Measurements from ENCODE around the gene MTSS2. TPM values are rescaled to one million over a fixed set of nuclear protein-coding genes. Genes with fewer than 3 reads are reported as not detected.

MTSS2 gene
- total RNA-seq, 2 donors from 2014 or later = 0.11 to 0.67 TPM

DNA sequence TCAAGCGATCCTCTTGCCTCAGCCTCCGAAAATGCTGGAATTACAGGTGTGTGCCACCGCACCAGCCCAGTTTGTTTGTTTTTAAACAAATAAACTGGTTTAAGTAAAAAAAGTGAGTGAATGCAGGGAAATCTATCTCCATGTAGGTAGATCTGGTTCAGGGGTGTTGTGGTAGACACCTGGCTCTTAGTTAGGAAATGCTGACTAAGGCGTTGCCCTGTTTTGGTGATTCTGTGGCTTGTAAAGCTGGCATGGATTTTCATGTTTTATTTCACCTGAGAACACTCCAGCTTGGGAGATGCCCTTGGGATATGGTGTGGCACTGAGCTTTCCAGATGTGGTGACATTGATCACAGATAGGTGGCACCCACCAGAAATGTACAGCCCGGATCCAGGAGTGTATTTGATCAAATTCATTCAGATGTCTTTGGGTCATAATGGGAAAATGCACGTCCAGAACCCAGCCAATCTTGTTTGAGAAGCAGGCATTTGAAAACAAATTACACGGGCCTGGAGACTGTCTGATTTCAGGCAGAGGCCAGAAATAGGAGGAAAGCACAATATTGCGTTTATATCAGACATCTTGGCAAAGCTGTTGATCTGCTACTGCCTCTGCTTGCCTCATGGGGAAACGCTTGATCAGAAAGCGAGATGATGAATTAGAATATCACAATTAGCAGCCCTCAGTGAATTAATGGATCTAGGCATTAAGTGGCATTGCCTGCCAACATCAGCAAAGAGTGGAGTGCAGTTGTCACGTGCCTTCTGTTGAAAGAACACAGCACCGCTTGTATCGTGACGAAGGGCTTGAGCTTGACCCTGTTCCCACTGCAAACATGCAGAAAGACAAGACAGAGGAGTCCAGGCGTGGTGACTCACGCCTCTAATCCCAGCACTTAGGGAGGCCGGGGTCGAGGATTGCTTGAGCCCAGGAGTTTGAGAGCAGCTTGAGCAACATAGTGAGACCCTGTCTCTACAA is 46.8 kb downstream of the MTSS2 start:
- no peak for ATAC-seq (replicated peaks)
- H3K9me3 Mint-ChIP-seq = no peaks in the 10 kb centered on the region
- H3K36me3 Mint-ChIP-seq (ENCODE audit: low read depth) = no peaks in the 10 kb centered on the region
- H3K27me3 Mint-ChIP-seq = peaks cover 10% of the 10 kb centered on the region
- no peak overlapping the region for H3K4me3 Mint-ChIP-seq
- no peaks in the 10 kb centered on the region for H3K4me1 Mint-ChIP-seq
- no peak overlapping the region for H3K27ac Mint-ChIP-seq

Other genes starting within 250 kb of the MTSS2 start
- gene ST3GAL2, start 247.0 kb downstream of the MTSS2 start, total RNA-seq = 10 to 100 TPM; 14.5 to 18.6 TPM
- 10 to 100 TPM in 1 of 2 donors, 1 to 10 TPM in 1; 8.2 to 13.9 TPM for gene FCSK, start 231.5 kb downstream of the MTSS2 start, total RNA-seq
- 10 to 100 TPM; 31.2 to 31.5 TPM for gene COG4, start 162.5 kb downstream of the MTSS2 start, total RNA-seq
- gene SF3B3, start 162.2 kb downstream of the MTSS2 start, total RNA-seq = 100 to 1,000 TPM; 343 to 576 TPM
- gene IL34, start 39.5 kb downstream of the MTSS2 start, total RNA-seq = not detected
- 10 to 100 TPM; 22.4 to 34.9 TPM for gene VAC14, start 115.1 kb upstream of the MTSS2 start, total RNA-seq

Data from activated T-helper 17 cell treated with anti-CD3 and anti-CD28 coated beads, Interleukin-2, amount 50 U/mL, for 72 hours (primary cell).